IMR-90 (cell line): ENCODE data around the gene TMEM135. TPM values are rescaled to one million over a fixed set of nuclear protein-coding genes. Genes with fewer than 3 reads are reported as not detected.

ENCODE experiments used
- ATAC-seq: fragments of 200-7000 bp; cut with Tn5 transposase; 2 replicates; pipeline ENCODE4 v1.9.1; 2020; ENCODE audit warnings: low read depth, mild to moderate bottlenecking, moderate library complexity
- BruUV-seq: library from RNA; stranded (reverse); fragments of 400-500 nt; replicated peaks from 2 replicates; lab custom pipeline; 2021; lab: Mats Ljungman, UMichigan
- CTCF ChIA-PET: fragments of 300-600 bp; formaldehyde crosslinking; extraction: SDS; loops from one replicate; lab custom pipeline; 2021; ENCODE audit warnings: antibody characterized with exemption; lab: Yijun Ruan, JAX
- POLR2A ChIA-PET: fragments of 300-600 bp; sonication (Branson Sonifier 250); formaldehyde crosslinking; loops from one replicate; lab custom pipeline; 2022; ENCODE audit warnings: antibody characterized with exemption; ENCODE audit not compliant: unreplicated experiment; lab: Charles Lee
- DNase-seq: peaks from one replicate; pipeline ENCODE4 v3.0.0; 2013
- H2AFZ ChIP-seq: replicated peaks from 2 replicates; pipeline ENCODE3; 2013; ENCODE audit warnings: low read length, mild to moderate bottlenecking; ENCODE audit not compliant: poor library complexity
- H2AK5ac ChIP-seq: 2 replicates; pipeline ENCODE4 v1.6.1; 2013; ENCODE audit warnings: low read depth, low read length, inconsistent platforms
- H2AK9ac ChIP-seq: replicated peaks from 2 replicates; pipeline ENCODE3; 2013; ENCODE audit warnings: mild to moderate bottlenecking, low read depth, low read length, moderate library complexity; ENCODE audit not compliant: poor library complexity
- H2BK120ac ChIP-seq: 2 replicates; pipeline ENCODE4 v1.6.1; 2013; ENCODE audit warnings: low read depth, low read length, inconsistent platforms
- H2BK15ac ChIP-seq: 3 replicates; pipeline ENCODE4 v1.6.1; 2013; ENCODE audit warnings: low read depth, low read length, inconsistent platforms
- H2BK20ac ChIP-seq: 2 replicates; pipeline ENCODE4 v1.6.1; 2013; ENCODE audit warnings: low read depth, mild to moderate bottlenecking, inconsistent platforms, low read length, moderate library complexity
- H2BK5ac ChIP-seq: 2 replicates; pipeline ENCODE4 v1.6.1; 2013; ENCODE audit warnings: mild to moderate bottlenecking, low read depth, low read length, inconsistent platforms; ENCODE audit not compliant: poor library complexity, severe bottlenecking
- H3K14ac ChIP-seq: replicated peaks from 2 replicates; pipeline ENCODE4 v1.6.1; 2013; ENCODE audit warnings: low read depth, low read length, inconsistent platforms
- H3K18ac ChIP-seq: 2 replicates; pipeline ENCODE4 v1.6.1; 2013; ENCODE audit warnings: low read depth, low read length, control low read depth
- H3K23ac ChIP-seq: 2 replicates; pipeline ENCODE4 v1.6.1; 2013; ENCODE audit warnings: low read depth, low read length, inconsistent platforms
- H3K27ac ChIP-seq: 2 replicates; pipeline ENCODE4 v1.5.1; 2013; ENCODE audit warnings: mild to moderate bottlenecking, control low read depth, low read length; ENCODE audit not compliant: insufficient read depth
- H3K27me3 ChIP-seq: 2 replicates; pipeline ENCODE4 v1.6.1; 2013; ENCODE audit warnings: low read length; ENCODE audit not compliant: control insufficient read depth, insufficient read depth
- H3K36me3 ChIP-seq: 2 replicates; pipeline ENCODE4 v1.6.1; 2013; ENCODE audit warnings: low read length, mixed read lengths; ENCODE audit not compliant: control insufficient read depth, insufficient read depth
- H3K4ac ChIP-seq: 2 replicates; pipeline ENCODE4 v1.6.1; 2013; ENCODE audit warnings: low read depth, low read length, inconsistent platforms
- H3K4me1 ChIP-seq: 2 replicates; pipeline ENCODE4 v1.6.1; 2013; ENCODE audit warnings: low read length, mixed read lengths; ENCODE audit not compliant: control insufficient read depth, insufficient read depth
- H3K4me2 ChIP-seq: 2 replicates; pipeline ENCODE4 v1.6.1; 2013; ENCODE audit warnings: low read depth, mild to moderate bottlenecking, control low read depth, low read length, moderate library complexity
- H3K4me3 ChIP-seq: 2 replicates; pipeline ENCODE4 v1.5.1; 2013; ENCODE audit warnings: low read depth, mild to moderate bottlenecking, control low read depth, low read length, moderate library complexity; ENCODE audit not compliant: insufficient read depth
- H3K56ac ChIP-seq: 2 replicates; pipeline ENCODE4 v1.6.1; 2013; ENCODE audit warnings: low read length, inconsistent platforms; ENCODE audit not compliant: insufficient read depth; ENCODE audit errors: extremely low read depth
- H3K79me1 ChIP-seq, 2 experiments: 2 replicates each; pipeline ENCODE4 v1.6.1; 2013; ENCODE audit warnings: low read length in 2 of 2, inconsistent platforms in 1 of 2, low read depth in 1 of 2
- H3K9ac ChIP-seq: 2 replicates; pipeline ENCODE4 v1.6.1; 2013; ENCODE audit warnings: low read depth, low read length, control low read depth
- H3K9me1 ChIP-seq: 2 replicates; pipeline ENCODE4 v1.6.1; 2013; ENCODE audit warnings: low read length, inconsistent platforms; ENCODE audit not compliant: insufficient read depth
- H3K9me3 ChIP-seq: 2 replicates; pipeline ENCODE4 v1.6.1; 2013; ENCODE audit warnings: low read length; ENCODE audit not compliant: control insufficient read depth, insufficient read depth
- H4K20me1 ChIP-seq: 2 replicates; pipeline ENCODE4 v1.6.1; 2013; ENCODE audit warnings: low read length, inconsistent platforms; ENCODE audit not compliant: insufficient read depth
- H4K5ac ChIP-seq: 2 replicates; pipeline ENCODE4 v1.6.1; 2013; ENCODE audit warnings: mild to moderate bottlenecking, low read depth, low read length, control low read depth
- H4K8ac ChIP-seq, 2 experiments: 2 replicates each; pipeline ENCODE4 v1.6.1; 2013; ENCODE audit warnings: low read depth in 2 of 2, low read length in 2 of 2, control low read depth in 1 of 2, inconsistent platforms in 1 of 2
- H4K91ac ChIP-seq: 2 replicates; pipeline ENCODE4 v1.6.1; 2013; ENCODE audit warnings: low read depth, low read length, inconsistent platforms; ENCODE audit not compliant: insufficient read depth
- POLR2A ChIP-seq: IDR thresholded peaks from 2 replicates; pipeline ENCODE4 v1.6.1; 2012; ENCODE audit warnings: mild to moderate bottlenecking, low read depth, low read length
- RCOR1 ChIP-seq: IDR thresholded peaks from 2 replicates; pipeline ENCODE4 v1.6.1; 2012; ENCODE audit warnings: mild to moderate bottlenecking, low read length, improper control_type of control experiment; ENCODE audit not compliant: insufficient replicate concordance
- dilution Hi-C: fragments of 300-500 bp; cut with HindIII; formaldehyde crosslinking; loops from one replicate; pipeline ENCODE4 v1.14.3; 2018; ENCODE audit warnings: low sequenced_read_pairs; ENCODE audit not compliant: unreplicated experiment
- in situ Hi-C: fragments of 300-500 bp; cut with MboI; formaldehyde crosslinking; loops from 3 replicates; pipeline ENCODE4 v1.14.3; 2019; ENCODE audit warnings: low sequenced_read_pairs, inconsistent platforms, mixed read lengths
- intact Hi-C: fragments of 100-400 bp; cut with micrococcal nuclease; formaldehyde crosslinking; loops from 2 replicates; pipeline ENCODE4 v1.10.0; 2022
- polyA plus RNA-seq, 3 experiments: library from polyadenylated mRNA; depleted of rRNA; stranded (reverse); fragments of >200 nt; gene quantifications; 2 replicates each; pipeline ENCODE4 v1.2.3, GENCODE V29; 2012; ENCODE audit warnings: low replicate concordance in 1 of 3
- total RNA-seq: library from RNA; depleted of rRNA; stranded (reverse); fragments of >200 nt; gene quantifications from 2 replicates; pipeline ENCODE4 v1.2.3, GENCODE V29; 2012

Gene TMEM135
- total and polyA plus RNA-seq, 2 of the 4 experiments (the other 2 are of a cell fraction): 3.9 to 5.9 TPM

DNA sequence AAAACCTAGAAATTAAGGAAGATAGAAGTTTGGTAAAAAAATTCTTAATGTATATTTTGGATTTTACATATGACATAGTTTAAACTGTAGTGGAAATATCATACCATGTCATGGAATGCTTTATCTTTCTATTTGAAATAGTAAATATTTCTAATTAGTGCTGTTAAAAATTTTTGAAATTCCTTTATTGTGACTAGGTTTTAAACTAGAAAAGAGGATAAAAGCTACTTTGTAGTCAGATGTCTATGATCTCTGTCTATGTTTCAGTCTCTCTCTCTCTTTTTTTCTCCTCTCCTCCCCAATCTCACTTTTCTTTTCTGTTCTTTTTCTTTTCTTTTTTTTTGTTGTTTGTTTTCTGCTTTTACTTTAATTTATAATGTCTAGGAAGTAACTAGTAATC, 226.2 kb downstream of the TMEM135 start:
- in situ Hi-C loops: no loop called here

More for the DNA sequence above, 226.2 kb downstream of the TMEM135 start:
- no peak overlapping the region for H3K23ac ChIP-seq
- H4K20me1 ChIP-seq: no peaks in the 10 kb centered on the region
- no peak overlapping the region for H2AK9ac ChIP-seq
- H3K14ac ChIP-seq: no peak overlapping the region
- H3K27me3 ChIP-seq: no peaks in the 10 kb centered on the region
- ATAC-seq (peak; percentile 42; the same call in 1 of the 2 replicates), DNase-seq (peak; percentile 11)
- ChIA-PET CTCF (interaction anchor here (0.5 to 1.0 kb wide), 2 partner anchors 102 to 325 kb away, joined by 3 read pairs; no protein-coding TSS in a partner anchor), POLR2A (no interaction called here)
- no peak overlapping the region for H3K18ac ChIP-seq
- H3K79me1 ChIP-seq: peaks cover 0 to 4% of the 10 kb centered on the region in 2 experiments; a peak in 1 of 4 replicates
- H2BK120ac ChIP-seq: no peak overlapping the region
- no peak overlapping the region for H2AFZ ChIP-seq
- H3K9me3 ChIP-seq: no peaks in the 10 kb centered on the region
- no peak overlapping the region for H4K5ac ChIP-seq
- 0 out of 2 replicates have a peak, but pooled peaks cover 2% of the 10 kb centered on the region for H3K4me1 ChIP-seq
- no peak overlapping the region for H3K4me2 ChIP-seq
- dilution Hi-C loops (no loop called here), intact Hi-C loops (no loop called here)
- no peak overlapping the region for H2AK5ac ChIP-seq
- no peak overlapping the region for H2BK15ac ChIP-seq
- no peak overlapping the region for H3K4me3 ChIP-seq
- H3K9ac ChIP-seq: no peak overlapping the region
- no TSS peak for BruUV-seq
- H3K4ac ChIP-seq: no peak overlapping the region
- no peak for TF ChIP-seq POLR2A
- no peak for TF ChIP-seq RCOR1
- 0 out of 2 replicates have a peak, but pooled peaks cover 3% of the 10 kb centered on the region for H3K9me1 ChIP-seq
- H3K56ac ChIP-seq: no peak overlapping the region
- H4K91ac ChIP-seq: no peak overlapping the region
- no peaks in the 10 kb centered on the region for H3K36me3 ChIP-seq
- no peak overlapping the region for H4K8ac ChIP-seq
- H3K27ac ChIP-seq: no peak overlapping the region
- no peak overlapping the region for H2BK20ac ChIP-seq
- no peak overlapping the region for H2BK5ac ChIP-seq
